ENCODE data around the gene RAPGEFL1.
"Not testable (repeated sequence)": the region's sequence is repeated elsewhere in the genome, so short reads cannot be mapped to it uniquely, and the experiment has no call there.

The RAPGEFL1 gene

DNA sequence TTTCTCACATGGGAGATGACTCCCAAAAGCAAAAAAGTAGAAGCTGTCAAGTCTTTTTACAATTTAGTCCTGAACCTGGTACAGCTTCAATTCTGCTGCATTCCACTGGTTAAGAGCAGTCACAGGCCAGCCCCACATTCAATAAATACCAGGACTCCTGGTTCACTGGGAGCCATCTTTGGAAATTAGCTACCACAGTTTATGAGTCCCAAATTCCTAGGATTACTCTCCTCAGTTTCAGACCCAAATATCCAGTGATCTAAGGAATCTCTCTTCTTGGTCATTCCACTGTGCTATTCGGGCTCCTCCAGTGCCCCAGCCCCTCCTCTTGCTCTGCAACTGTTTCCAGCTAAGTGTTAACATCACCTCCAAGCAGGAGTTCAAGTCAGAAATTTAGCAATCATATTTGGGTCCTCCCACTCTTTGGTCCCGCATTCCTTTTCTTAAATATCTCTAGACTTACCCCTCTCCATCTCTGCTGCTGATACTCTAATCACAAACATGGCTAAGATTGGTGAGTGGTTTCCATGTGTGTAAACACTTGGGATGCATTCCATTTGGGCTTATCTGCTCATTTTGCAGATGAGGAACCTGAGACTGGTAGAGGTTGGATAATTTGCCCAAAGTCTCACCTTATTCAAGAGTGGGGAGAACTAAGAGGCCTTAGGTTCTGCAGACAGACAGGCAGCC is 32.3 kb downstream of the RAPGEFL1 start:
- DNase-seq (ENCODE audit: low spot score) = peak; percentile 78

DNA sequence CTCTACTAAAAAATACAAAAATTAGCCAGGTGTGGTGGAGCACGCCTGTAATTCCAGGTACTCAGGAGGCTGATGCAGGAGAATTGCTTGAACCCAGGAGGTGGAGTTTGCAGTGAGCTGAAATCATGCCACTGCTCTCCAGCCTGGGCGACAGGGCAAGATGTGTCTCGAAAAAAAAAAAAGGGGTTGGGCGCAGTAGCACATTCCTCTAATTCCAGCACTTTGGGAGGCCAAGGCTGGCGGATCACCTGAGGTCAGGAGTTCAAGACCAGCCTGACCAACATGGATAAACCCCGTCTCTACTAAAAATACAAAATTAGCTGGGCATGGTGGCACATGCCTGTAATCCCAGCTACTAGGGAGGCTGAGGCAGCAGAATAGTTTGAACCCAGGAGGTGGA is 36.6 kb downstream of the RAPGEFL1 start:
- not testable (repeated sequence) for DNase-seq (ENCODE audit: low spot score)

- no peak for DNase-seq (ENCODE audit: low spot score)
Measured at GRCh38 chr17:40218006-40218739, 40.9 kb downstream of the RAPGEFL1 start.

DNA sequence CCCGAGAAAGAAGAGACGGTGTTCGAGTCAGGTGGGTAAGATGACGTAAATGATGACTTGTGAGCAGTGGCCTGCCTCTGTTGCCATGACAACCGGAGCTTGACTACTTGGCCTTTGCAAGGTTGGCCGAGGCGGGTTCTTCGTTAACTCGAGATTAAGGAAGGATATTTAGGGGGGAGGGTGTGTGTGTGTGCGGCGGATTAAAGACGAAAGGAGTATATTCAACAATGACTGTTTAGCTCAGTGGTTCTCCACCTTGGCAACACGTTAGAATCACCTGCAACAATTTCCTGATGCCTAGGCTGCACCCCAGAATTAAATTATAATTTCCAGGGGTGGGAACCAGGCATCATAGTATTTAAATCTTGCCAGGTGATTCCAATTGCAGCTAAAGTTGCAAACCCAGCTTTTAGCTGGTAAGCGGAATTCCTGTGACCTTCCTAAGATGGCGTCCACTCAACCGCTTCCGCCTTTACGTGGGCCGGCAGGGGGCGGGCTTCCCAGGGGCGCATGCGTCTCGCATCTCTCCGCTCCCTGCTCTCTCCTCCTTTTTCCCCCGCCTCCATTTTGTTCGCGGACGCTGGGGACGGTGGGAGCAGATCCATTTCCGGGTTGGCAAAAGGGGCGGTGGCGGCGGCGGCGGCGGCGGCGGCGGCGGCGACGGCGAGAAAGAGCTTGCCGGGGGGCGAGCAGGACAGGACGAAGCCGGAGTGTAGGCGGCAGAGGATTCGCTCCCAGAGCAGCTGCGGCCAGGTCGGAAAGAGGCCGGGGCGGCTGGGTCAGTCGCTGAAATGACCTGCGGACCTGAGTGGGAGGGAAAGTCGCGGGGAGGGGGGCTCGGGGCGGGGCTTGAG is 41.7 kb downstream of the RAPGEFL1 start, which contains the start of gene WIPF2:
Gene WIPF2, plus strand, starts transcription at position 565 of the 854 bp plus-strand sequence. CDS start 37,156 bp downstream, outside the sequence.
- peak; percentile 97 for DNase-seq (ENCODE audit: low spot score)

- DNase-seq (ENCODE audit: low spot score) = no peak
Measured at GRCh38 chr17:40219594-40220338, 42.5 kb downstream of the RAPGEFL1 start.

GRCh38 chr17:40224718-40225550 is 47.7 kb downstream of the RAPGEFL1 start:
- DNase-seq (ENCODE audit: low spot score) = peak; percentile 69

DNA sequence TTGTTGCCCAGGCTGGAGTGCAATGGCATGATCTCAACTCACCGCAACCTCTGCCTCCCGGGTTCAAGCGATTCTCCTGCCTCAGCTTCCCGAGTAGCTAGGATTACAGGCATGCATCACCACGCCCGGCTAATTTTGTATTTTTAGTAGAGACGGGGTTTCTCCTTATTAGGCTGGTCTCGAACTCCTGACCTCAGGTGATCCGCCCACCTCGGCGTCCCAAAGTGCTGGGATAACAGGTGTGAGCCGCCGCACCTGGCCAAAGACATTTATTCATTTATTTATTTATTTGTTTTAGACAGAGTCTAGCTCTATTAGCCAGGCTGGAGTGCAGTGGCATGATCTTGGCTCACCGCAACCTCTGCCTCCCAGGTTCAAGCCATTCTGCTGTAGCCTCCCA is 51.9 kb downstream of the RAPGEFL1 start:
- not testable (repeated sequence) for DNase-seq (ENCODE audit: low spot score)

- no peak for DNase-seq (ENCODE audit: low spot score)
Measured at GRCh38 chr17:40230670-40231069, 53.4 kb downstream of the RAPGEFL1 start.

DNA sequence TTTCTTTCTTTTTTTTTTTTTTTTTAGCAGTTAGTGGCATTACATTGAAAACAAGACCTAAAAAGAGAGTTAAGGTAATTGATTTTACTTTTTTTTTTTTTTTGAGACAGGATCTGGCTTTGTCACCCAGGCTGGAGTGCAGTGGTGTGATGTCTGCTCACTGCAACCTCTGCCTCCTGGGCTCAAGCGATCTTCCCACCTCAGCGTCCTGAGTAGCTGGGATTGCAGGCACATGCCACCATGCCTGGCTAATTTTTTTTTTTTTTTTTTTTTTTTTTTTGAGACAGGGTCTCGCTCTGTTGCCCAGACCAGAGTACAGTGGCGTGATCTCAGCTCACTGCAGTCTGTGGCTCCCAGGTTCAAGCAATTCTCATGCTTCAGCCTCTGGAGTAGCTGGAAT is 54.7 kb downstream of the RAPGEFL1 start:
- not testable (repeated sequence) for DNase-seq (ENCODE audit: low spot score)

GRCh38 chr17:40241252-40241834 is 64.1 kb downstream of the RAPGEFL1 start:
- DNase-seq (ENCODE audit: low spot score) = peak; percentile 31

DNA sequence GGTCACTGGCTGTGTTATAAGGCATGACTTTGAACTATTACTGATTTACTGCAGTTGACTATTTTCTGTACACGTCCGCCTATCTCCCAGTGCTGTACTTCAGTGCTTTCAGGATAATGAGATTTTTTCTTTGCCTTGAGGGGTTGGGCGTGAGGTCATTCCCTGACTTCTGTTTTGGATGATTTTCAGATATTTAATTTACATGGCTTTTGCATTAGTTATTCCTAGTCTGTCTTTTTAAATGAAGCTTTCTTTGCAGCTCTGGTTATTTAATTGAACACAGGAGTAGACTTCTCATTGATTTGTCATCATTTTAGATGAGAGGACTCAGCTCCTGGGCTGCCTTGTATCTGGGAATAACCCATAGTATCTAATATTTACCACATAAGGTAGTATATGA is 65.5 kb downstream of the RAPGEFL1 start:
- peak; percentile 21 for DNase-seq (ENCODE audit: low spot score)

DNA sequence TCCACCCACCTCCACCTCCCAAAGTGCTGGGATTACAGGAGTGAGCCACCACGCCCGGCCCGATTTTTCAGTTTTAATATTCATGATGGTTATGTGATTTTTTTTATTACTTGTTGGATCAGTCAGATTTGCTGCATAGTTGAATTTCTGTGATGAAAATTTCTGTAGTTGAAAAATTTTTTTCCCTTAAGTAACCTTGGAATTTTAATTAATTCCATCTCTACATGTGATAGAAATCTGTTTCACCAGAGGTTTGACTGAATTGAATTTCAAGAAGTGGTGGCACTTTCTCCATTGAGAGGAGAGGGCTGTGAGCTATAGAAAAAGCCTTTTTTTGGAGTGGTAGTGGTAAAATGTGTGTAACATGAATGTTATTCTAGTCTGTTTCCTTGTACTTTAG is 66.5 kb downstream of the RAPGEFL1 start:
- peak; percentile 38 for DNase-seq (ENCODE audit: low spot score)

DNA sequence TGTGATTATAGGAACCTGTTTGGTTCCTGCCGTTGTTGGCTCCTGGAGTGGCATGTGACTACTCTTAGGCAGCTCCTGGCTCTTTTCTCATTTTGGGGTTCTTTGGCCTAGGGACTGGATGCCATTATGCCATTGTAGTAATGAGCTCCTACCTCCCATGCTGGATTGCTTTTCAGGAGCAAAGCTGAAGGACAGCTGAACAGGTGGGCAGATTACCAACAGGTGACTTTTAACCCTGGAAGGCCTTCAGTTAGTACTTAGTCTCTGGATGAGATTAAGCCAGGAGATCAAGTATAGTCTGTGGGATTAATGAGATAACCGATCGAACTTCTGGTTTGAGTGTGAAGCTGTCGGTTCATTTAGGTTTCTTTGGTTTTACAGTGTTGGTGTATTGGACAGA is 67.0 kb downstream of the RAPGEFL1 start:
- DNase-seq (ENCODE audit: low spot score) = no peak

Measured in AG08395 (cell line).